Glomerular endothelial cell (primary cell): ENCODE results near the gene CCDC197. TPM values are rescaled to one million over a fixed set of nuclear protein-coding genes. Genes with fewer than 3 reads are reported as not detected.

Experiments
- DNase-seq: peaks from one replicate; pipeline ENCODE4 v3.0.0-alpha.2; 2011; ENCODE audit warnings: low read depth, low spot score; ENCODE audit errors: extremely low read depth
- total RNA-seq: library from RNA; depleted of rRNA; stranded (reverse); fragments of >200 nt; gene quantifications from 2 replicates; pipeline ENCODE4 v1.2.3, GENCODE V29; 2015

CCDC197 gene
- total RNA-seq, 1 donor from 2014 or later = not detected

DNA sequence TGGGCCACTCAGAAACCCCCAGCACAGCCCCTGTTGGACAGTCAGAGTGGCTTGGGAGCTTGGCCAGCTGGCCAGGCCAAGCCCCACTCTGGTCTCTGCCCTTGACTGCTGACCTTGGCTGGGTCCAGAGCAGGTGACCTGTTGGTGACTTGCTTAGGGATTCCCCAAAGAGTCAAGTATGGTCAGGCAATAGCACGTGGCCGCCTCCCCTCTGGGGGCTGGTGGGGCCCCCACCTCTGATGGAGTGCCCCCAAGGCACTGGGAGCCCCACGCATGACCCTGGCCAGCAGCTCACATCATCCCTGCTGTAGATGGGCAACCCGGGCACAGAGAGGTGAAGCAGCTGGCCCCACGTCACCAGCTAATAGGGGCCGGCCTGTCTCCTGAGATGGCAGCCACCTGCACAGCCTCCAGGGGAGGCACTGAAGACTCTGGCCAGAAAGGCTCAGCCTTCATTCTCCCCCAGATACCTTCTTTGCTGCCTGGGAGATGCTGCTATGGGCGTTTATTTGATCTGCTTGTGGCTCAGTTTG is 1.8 kb downstream of the CCDC197 start:
- DNase-seq = no peak

DNA sequence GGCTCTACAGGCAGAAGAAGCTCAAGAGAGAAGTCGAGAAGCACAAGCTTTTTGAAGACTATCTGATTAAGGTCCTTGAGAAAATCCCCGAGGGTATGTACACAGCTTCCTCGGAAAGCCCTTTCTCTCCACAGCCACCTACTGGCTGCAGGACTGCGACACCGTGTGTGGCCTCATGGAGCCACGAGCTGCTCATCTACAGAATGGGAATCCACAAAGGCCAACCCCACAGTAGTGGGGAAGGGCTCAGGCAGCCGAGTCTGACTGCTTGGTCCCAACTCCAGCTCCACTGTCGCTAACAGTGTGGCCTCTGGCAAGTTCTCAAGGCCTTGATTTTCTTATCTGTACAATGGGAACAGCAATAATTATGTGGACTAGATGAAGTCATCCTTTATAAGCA is 2.5 kb downstream of the CCDC197 start:
- DNase-seq = no peak

- no peak for DNase-seq
Observed at GRCh38 chr14:94000267-94000666, 3.2 kb downstream of the CCDC197 start.

DNA sequence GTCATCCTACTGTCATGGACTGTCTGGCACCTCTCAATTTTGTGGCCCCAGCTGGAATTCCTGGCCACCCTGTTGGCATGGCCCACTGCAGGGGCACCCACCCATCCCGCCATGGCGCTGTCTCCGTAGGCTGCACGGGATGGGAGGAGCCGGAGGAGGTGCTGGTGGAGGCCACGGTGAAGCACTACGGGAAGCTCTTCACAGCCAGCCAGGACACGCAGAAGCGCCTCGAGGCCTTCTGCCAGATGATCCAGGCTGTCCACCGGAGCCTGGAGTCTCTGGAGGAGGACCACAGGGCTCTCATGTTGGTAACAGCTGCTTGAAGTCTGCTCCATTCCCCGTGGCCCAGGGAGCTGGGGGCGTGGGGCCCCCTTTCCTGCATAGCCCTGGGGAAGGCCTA is 3.9 kb downstream of the CCDC197 start:
- no peak for DNase-seq

GRCh38 chr14:94001501-94002396 is 4.6 kb downstream of the CCDC197 start:
- peak; percentile 18 for DNase-seq

DNA sequence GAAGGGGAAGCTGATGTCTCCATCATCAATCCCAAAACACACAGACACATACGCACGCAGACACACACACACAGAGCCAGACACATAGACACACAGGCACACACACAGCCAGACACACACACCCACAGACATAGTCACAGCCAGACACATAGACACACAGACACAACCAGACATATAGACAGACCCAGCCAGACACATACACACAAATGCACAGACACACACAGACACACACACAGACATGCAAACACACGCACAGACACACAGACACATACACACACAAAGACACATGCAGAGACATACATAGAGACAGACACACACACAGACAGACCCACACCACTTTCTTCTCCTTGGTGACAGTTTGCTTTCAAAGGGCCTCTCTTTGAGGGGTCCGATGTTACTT is 6.3 kb downstream of the CCDC197 start:
- no peak for DNase-seq

GRCh38 chr14:94004015-94004414 is 6.9 kb downstream of the CCDC197 start:
- no peak for DNase-seq

DNA sequence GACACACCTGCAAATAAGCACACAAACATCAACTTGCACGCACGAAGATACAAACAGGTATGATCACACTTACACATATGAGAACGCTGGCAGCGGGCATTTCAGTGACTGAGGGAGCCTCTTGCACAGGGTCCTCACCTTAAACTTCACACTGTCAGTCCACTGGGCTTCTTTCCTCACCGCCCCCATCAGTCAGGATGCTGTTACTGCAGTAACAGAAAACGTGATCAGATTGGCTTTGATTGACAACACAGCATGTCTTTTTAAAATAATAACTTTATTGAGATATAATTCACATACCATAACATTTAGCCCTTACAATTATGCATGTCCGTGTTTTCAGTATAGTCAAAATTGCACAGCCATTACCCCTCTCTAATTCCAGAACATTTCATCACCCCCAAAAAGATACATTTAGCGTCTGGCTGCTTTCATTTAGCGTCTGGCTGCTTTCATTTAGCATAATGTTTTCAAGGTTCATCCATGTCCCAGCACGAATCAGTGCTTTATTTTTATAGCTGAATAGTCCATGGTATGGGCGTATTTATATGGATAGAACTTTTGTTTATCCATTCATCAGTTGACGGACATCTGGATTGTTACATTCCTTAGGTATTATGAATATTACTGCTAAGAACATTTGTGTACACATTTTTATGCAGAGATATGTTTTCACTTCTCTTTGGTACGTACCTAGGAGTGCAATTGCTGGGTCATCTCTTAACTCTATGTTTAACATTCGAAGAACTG is 8.4 kb downstream of the CCDC197 start:
- no peak for DNase-seq

GRCh38 chr14:94008234-94008633 is 11.1 kb downstream of the CCDC197 start:
- no peak for DNase-seq

GRCh38 chr14:94009767-94010166 is 12.7 kb downstream of the CCDC197 start:
- DNase-seq = no peak

DNA sequence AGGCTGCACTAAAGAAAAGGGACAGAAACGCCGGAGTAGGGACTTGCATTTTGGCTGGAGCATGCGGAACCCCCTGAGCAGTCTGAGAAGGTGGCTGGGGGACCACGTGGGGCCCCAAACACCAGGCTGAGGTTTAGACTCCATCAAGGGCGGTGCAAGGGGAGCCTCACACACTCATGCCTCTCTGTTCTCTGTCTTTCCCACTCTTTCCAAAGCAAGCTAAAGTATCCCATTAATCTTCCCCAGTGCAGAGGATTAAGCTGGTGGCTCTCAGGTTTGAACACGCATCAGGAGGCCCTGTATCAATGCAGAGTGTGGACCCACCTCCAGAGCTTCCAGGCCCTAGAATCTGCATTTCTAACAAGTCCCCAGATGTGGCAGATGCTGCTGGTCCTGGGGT is 13.5 kb downstream of the CCDC197 start:
- DNase-seq = no peak

DNA sequence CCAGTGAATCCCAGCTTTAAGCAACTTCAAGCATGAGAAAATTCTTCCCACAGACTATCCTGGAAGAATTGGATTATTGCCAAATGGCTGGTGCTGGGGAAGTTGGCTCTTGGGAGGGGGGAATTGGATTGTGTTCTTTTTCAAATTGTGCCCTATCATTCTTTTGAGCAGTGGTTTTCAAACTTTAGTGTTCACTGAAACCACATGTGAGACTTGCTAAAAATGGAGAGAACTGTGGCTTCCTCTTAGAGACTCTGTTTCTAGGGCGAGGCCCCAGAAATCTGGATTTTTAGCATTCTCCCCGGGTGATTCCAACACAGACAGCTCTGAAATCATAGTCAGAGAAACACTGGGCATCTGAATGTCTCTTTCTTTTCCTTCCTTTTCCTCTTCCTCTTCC is 14.7 kb downstream of the CCDC197 start:
- DNase-seq = no peak

DNA sequence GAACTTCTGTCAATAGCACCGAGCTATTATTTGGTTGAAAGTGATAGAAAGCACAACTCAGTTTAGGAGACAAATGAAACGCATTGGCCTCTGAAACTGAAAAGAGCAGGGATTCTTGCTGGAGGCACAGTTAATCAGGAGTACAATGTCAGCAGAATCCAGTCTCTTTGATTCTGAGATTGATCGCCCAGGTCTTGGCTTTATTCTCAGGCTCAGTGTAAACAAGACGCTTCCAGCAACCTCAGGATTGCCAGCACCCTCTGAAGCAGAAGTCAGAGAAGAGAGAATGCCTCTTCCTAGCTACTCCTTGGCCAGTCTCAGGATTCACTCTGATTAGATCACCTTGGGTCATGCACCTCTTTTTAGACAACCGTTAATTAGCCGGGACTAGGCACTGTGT is 17.3 kb downstream of the CCDC197 start:
- DNase-seq = no peak

GRCh38 chr14:94015223-94015622 is 18.1 kb downstream of the CCDC197 start:
- DNase-seq = no peak

DNA sequence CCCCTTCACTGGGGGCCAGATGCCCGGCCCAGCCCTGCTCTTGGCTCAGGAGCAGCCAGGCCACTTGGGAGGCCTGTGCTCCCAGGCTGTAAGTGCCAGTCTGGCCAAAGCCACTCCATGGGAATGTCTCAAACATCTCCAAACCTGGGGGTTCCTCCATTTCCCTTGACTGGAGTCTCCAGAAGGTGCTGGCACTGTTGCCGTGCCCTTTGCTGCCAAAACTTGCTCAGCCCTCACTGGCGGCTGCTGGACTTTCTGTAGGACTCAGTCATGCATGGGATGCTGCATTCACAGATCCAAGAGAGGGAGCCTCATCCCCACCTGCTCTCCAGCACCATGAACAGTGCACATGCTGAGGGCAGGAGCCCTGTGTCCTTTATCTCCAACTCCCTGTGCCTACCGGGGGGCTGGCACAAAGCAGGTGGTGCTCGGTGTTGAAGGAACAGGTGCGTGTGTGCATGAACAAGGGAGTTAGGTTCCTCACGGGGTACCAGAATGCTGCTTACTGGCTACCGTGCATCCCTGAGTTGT is 19.4 kb downstream of the CCDC197 start:
- DNase-seq = no peak

DNA sequence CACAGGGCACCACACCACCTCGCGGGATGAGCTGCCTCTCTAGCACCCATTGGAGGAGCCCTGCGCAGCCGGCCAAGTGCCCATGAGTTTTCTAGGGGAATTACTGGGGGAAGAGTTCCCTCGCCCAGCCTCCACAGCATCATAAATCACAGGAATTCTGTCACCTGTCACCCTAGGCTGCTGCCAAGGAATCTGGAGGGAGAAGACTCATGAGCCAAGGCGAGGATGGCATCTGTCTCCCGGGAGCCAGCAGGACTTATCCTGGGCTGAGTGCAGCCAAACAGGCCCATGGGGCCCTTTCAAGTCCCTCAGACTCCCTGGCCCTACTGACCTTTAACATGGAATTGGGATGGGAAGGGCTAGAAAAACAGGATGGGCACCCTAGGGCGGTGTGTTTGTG is 21.2 kb downstream of the CCDC197 start:
- DNase-seq = no peak

DNA sequence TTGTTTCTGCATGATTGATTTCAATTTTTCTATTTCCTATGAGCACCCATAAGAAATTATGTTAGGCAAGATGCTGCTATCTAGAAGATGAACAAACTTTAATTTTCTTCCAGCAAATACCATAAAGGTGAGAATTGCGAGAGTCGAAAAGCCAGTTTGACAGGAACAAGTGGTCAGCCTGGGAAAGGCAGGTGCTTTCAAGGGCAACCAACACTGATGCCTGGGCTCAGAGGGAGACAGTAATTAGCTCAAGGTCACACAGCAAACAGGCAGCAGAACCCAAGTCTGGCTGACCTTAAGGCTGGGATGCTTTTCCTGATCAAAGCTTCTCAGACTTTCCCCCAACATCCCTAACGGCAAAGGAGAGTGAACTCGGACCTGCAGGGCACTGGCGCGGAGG is 22.2 kb downstream of the CCDC197 start:
- no peak for DNase-seq

DNA sequence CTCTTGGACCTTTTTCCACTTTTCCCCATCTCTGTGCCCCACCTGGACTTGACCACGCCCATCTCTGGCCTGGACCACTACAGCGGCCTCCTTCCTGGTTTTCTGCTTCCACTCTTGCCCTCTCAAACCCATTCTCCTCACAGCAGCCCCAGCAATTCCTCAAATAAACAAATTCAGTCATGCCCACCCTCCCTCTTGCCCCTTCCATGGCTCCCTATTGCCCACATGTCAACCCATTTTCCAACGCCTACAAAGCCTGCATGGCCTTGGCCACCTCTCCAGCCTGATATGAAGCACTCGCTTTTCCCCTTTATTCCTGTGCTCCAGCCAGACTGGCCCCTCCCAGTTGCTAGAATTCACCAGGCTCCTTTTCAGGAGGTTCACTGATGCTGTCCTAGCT is 23.2 kb downstream of the CCDC197 start:
- DNase-seq = no peak

DNA sequence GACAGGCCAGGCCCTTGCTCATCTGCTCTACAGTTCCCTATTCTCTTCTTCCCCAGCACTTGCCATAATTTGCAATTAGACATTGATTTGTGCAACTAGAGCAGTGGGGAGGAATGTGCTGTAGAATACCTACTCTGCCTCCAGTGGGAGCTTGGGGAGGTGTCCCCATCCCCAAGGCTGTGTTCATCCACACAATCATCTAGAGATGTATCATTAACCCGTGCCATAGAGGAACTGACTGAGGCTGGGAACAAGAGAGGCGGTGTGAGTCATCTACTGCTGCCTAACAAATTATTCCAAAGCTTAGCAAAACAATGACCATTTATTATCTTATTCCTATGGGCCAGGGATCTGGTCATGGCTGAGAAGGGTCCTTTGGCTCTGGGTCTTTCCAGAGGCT is 23.9 kb downstream of the CCDC197 start:
- no peak for DNase-seq

DNA sequence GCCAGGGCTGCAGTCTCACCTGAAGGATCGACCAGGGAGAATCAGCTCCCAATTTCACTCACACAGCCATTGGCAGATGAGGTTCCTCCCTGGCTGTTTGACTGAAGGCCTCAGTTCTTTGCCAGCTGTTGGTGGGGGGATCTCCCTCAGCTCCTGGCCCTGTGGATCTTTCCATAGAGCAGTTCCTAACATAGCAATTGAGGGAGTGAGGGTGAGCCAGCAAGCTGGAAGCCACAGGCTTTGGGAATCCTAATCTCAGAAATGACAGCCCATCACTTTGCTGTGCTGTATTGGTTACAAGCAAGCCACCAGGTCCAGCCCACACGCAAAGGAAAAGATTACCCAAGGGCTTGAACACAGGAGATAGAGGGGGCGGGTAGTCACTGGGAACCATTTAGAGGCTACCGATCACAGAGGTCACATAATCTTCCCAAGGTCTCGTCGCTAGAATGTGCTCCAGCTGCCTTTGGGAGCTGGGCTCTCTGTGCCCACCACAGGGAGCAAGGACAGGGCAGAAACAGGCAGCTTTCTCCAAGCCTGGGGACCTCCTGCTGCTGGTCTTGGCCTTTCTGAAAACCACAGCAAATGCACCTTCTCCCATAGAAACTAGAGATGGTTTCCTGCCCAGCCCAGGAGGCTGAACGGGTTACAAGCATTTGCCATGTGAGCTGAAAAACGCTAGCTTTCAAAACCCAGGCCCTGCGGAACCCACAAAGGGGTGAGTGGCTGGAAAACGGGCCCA is 24.5 kb downstream of the CCDC197 start:
- no peak for DNase-seq
